ENCODE results near the gene AREG. TPM values are rescaled to one million over a fixed set of nuclear protein-coding genes. Genes with fewer than 3 reads are reported as not detected.

AREG gene
- total RNA-seq, 6 donors from 2014 or later, result 13.6 to 54.7 (median 37.0) TPM

DNA sequence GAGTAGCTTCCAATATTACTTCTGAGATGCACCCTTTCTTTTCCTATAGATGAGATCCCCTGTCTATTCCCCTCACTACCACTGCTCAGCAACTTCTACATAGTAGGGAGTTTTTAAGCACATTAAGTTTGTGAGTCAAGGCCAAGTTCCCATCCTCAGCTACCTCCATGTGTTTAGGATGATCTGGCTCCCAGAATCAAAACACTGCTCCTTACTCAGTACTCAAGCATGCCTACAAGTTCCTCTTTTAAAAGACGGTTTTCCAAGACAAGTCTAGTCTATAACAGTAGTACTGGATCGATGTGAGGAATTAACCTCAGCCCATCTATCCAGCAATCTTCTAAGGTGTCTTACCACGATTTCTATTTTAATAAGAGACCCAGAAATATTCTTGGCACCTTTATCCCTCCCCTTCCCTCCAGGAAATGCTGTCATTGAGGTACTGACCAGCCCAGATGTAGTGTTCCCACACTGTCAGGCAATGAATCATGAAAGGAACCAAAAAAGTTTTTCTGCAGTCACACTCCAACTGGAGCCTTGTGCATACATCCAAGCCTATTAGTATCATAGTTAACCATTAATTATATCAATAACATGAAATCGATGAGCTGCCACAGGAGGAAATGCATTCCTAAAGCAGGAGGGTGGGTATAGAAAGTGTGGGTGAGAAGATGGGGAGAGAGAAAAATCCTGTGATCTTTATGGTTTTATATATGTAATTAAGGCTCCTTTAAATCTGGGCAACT is 29.6 kb downstream of the AREG start:
- DNase-seq (no peak), ATAC-seq (ENCODE audit: low FRiP score in 2 of 2) (no peak)
- H3K36me3 ChIP-seq, result no peaks in the 10 kb centered on the region
- no peak for TF ChIP-seq EP300 (IDR thresholded peaks at IDR 0.05)
- TF ChIP-seq, protein P1, sequence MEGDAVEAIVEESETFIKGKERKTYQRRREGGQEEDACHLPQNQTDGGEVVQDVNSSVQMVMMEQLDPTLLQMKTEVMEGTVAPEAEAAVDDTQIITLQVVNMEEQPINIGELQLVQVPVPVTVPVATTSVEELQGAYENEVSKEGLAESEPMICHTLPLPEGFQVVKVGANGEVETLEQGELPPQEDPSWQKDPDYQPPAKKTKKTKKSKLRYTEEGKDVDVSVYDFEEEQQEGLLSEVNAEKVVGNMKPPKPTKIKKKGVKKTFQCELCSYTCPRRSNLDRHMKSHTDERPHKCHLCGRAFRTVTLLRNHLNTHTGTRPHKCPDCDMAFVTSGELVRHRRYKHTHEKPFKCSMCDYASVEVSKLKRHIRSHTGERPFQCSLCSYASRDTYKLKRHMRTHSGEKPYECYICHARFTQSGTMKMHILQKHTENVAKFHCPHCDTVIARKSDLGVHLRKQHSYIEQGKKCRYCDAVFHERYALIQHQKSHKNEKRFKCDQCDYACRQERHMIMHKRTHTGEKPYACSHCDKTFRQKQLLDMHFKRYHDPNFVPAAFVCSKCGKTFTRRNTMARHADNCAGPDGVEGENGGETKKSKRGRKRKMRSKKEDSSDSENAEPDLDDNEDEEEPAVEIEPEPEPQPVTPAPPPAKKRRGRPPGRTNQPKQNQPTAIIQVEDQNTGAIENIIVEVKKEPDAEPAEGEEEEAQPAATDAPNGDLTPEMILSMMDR (IDR thresholded peaks at IDR 0.05), result no peak
- no peak for TF ChIP-seq POLR2A (IDR thresholded peaks at IDR 0.05)
- TF ChIP-seq POLR2AphosphoS5 (IDR thresholded peaks at IDR 0.05), result no peak
- WGBS, 2 donors, result 65 to 73% methylated on average over 4 of the region's 4 CpGs
- no peaks in the 10 kb centered on the region for H3K9me3 ChIP-seq
- H3K27me3 ChIP-seq, result no peaks in the 10 kb centered on the region
- no peak overlapping the region for H3K4me3 ChIP-seq
- H3K4me1 ChIP-seq, result peaks cover 0 to 23% (median 9%) of the 10 kb centered on the region in 4 donors
- H3K27ac ChIP-seq, result no peak overlapping the region

DNA sequence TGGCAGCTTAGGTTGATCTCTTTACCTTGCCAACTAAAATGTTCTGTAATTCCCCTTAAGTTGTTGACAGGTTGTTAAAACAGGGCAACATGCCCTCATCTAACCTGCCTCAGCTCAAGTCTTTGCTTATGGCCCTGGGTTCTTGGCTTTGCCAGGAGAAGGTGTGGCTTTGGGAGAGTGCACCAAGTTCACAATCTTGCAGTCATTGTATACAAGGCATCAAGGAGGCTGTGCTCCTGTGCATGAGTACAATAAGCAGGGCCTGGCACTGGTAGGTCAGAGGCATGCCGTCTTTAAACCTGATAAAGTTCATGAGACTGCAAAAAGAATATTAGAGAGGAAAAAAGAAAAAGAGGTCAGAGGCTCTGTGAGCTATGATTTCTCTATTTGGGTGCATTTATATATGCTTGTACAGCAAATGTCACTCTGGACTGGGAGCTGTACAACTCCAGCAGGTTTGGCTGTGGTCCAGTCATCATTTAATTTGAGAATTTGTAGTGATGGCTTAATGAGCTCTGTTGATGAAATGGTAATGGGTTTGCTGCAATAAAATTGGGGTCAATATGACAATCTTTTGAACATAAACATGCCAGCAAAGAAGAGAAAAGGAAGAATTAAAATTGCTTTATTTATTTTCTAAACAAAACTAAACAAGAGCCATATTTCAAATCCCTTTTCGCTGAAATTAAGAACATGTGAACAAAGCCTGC is 30.3 kb downstream of the AREG start:
- H3K9me3 ChIP-seq, result no peaks in the 10 kb centered on the region
- no peak for ATAC-seq (ENCODE audit: low FRiP score in 2 of 2)
- no peaks in the 10 kb centered on the region for H3K27me3 ChIP-seq
- TF ChIP-seq, protein P1 (IDR thresholded peaks at IDR 0.05), result no peak
- no peak for TF ChIP-seq EP300 (IDR thresholded peaks at IDR 0.05)
- no peak for TF ChIP-seq POLR2AphosphoS5 (IDR thresholded peaks at IDR 0.05)
- TF ChIP-seq POLR2A (IDR thresholded peaks at IDR 0.05), result no peak
- H3K36me3 ChIP-seq, result no peaks in the 10 kb centered on the region
- peak in 1 of 2 donors; percentile 28 for DNase-seq
- H3K27ac ChIP-seq, result no peak overlapping the region
- no peak overlapping the region for H3K4me3 ChIP-seq
- H3K4me1 ChIP-seq, result peaks cover 0 to 23% (median 9%) of the 10 kb centered on the region in 4 donors
- 74 to 78% methylated on average over 2 of the region's 2 CpGs for WGBS, 2 donors

DNA sequence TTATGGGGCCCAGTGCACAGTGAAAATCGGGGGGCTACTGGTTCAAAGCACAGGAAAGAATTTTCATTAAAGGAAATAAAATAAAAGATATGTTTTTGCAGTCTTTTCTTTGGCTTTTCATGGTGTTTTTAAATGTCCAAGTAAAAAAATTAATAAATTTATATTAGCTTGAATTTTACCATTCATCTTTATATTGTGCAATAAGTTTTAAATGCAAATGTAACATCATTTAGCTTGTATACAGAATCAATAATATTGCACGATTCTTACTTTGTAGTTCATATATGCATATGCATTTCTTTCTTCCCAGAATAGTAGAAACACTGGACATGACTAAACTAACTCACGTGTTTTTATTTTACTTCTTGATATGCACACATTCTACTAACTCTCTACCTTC is 31.0 kb downstream of the AREG start:
- H3K27me3 ChIP-seq, result no peaks in the 10 kb centered on the region
- TF ChIP-seq POLR2A (IDR thresholded peaks at IDR 0.05) (no peak), POLR2AphosphoS5 (IDR thresholded peaks at IDR 0.05) (no peak), EP300 (IDR thresholded peaks at IDR 0.05) (no peak)
- TF ChIP-seq, protein P1 (IDR thresholded peaks at IDR 0.05), result no peak
- no peaks in the 10 kb centered on the region for H3K36me3 ChIP-seq
- no peak overlapping the region for H3K4me3 ChIP-seq
- H3K4me1 ChIP-seq, result peaks cover 0 to 23% (median 9%) of the 10 kb centered on the region in 4 donors
- H3K27ac ChIP-seq, result no peak overlapping the region
- 85 to 87% methylated on average over 3 of the region's 3 CpGs for WGBS, 2 donors
- ATAC-seq (ENCODE audit: low FRiP score in 2 of 2) (no peak), DNase-seq (no peak)
- H3K9me3 ChIP-seq, result no peaks in the 10 kb centered on the region

DNA sequence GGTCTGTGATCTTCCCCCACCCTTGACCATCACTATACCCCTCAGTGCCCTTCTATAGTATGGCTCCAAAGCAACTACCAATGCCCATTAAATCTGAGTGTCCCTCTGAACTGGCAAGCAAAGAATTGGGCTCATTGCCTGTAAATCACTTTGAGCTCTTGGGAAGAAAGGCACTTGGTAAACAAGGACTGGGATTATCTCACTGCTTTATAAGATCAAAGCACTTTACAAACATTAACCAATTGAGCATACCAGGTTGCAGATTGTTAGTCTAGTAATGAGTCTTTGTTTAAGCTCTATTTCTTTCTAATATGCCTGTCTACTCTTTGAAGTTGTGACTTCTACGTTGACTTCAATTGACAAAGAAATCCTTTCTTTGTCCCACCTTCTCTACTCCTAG is 34.1 kb downstream of the AREG start:
- peaks cover 0 to 10% (median 3%) of the 10 kb centered on the region in 4 donors for H3K4me1 ChIP-seq
- WGBS, 2 donors, result 52 to 74% methylated on average over 1 of the region's 1 CpG
- no peak overlapping the region for H3K27ac ChIP-seq

More for the DNA sequence above, 34.1 kb downstream of the AREG start:
- no peak for TF ChIP-seq POLR2AphosphoS5 (IDR thresholded peaks at IDR 0.05)
- TF ChIP-seq, protein P1 (IDR thresholded peaks at IDR 0.05), result no peak
- TF ChIP-seq EP300 (IDR thresholded peaks at IDR 0.05), result no peak
- TF ChIP-seq POLR2A (IDR thresholded peaks at IDR 0.05), result no peak
- Histone ChIP-seq H3K9me3 (no peaks in the 10 kb centered on the region), H3K27me3 (no peaks in the 10 kb centered on the region), H3K36me3 (no peaks in the 10 kb centered on the region), H3K4me3 (no peak overlapping the region)
- DNase-seq (no peak), ATAC-seq (ENCODE audit: low FRiP score in 2 of 2) (no peak)
